ENCODE results near the gene PROSER3. TPM values are rescaled to one million over a fixed set of nuclear protein-coding genes. Genes with fewer than 3 reads are reported as not detected.

Gene PROSER3
- total and polyA plus RNA-seq, 9 of the 15 experiments (the other 6 are each of a cell fraction or from before 2014, with no cell fraction given): 1.0 to 39.5 (median 5.1) TPM

- no peak for TF ChIP-seq U2AF1 (optimal IDR thresholded peaks at IDR 0.05; ENCODE audit: low read depth, low read length)
- peak; percentile 58; the same call in 1 of the 2 replicates for TF ChIP-seq CREM (IDR thresholded peaks at IDR 0.05; ENCODE audit: low read depth)
- TF ChIP-seq ZBED1 (IDR thresholded peaks at IDR 0.05): no peak
- TF ChIP-seq ZNF584 (CRISPR knock-in tag; IDR thresholded peaks at IDR 0.05; ENCODE audit: low read depth): no peak
- TF ChIP-seq NFIC (IDR thresholded peaks at IDR 0.05): no peak
- no peak for TF ChIP-seq USF2 (CRISPR knock-in tag; IDR thresholded peaks at IDR 0.05)
- TF ChIP-seq MTA3 (IDR thresholded peaks at IDR 0.05; ENCODE audit: borderline replicate concordance): 0 out of 2 replicates have a peak, but pooled peaks have one; percentile 35
- no peak for TF ChIP-seq ZBTB49 (CRISPR knock-in tag; IDR thresholded peaks at IDR 0.05; ENCODE audit: borderline replicate concordance)
- no peak for TF ChIP-seq ZNF561 (CRISPR knock-in tag; conservative IDR thresholded peaks at IDR 0.05)
- TF ChIP-seq POLR2G (IDR thresholded peaks at IDR 0.05; ENCODE audit: low read depth, low read length): peak; percentile 86
- no peak for TF ChIP-seq ZNF445 (CRISPR knock-in tag; IDR thresholded peaks at IDR 0.05; ENCODE audit: low read depth)
- TF ChIP-seq IRF1 (CRISPR knock-in tag; IDR thresholded peaks at IDR 0.05; ENCODE audit: borderline replicate concordance): no peak
- TF ChIP-seq ZNF76 (CRISPR knock-in tag; IDR thresholded peaks at IDR 0.05; ENCODE audit: borderline replicate concordance): no peak
- TF ChIP-seq ESRRA (IDR thresholded peaks at IDR 0.05; ENCODE audit: borderline replicate concordance, low read depth): peak; percentile 27; the same call in 1 of the 2 replicates
- TF ChIP-seq ZNF586 (CRISPR knock-in tag; conservative IDR thresholded peaks at IDR 0.05): no peak
- no peak for TF ChIP-seq HOMEZ (CRISPR knock-in tag; IDR thresholded peaks at IDR 0.05)
- no peak for TF ChIP-seq ID3 (CRISPR knock-in tag; IDR thresholded peaks at IDR 0.05)
- TF ChIP-seq ID3 (tag; IDR thresholded peaks at IDR 0.05): no peak
- TF ChIP-seq KAT2B (IDR thresholded peaks at IDR 0.05; ENCODE audit: low read depth, low read length): no peak
- no peak for TF ChIP-seq ELF4 (CRISPR knock-in tag; IDR thresholded peaks at IDR 0.05)
- TF ChIP-seq CCNT2 (IDR thresholded peaks at IDR 0.05; ENCODE audit: borderline replicate concordance, extremely low read depth, insufficient read length, low read depth, low read length): peak; percentile 91
- TF ChIP-seq SAFB (IDR thresholded peaks at IDR 0.05; ENCODE audit: borderline replicate concordance, low read depth, low read length): 0 out of 2 replicates have a peak, but pooled peaks have one; percentile 25
Observed at GRCh38 chr19:35775298-35776101, 17.5 kb downstream of the PROSER3 start, which contains the start of gene ARHGAP33 (continued).

Measured in K562 (cell line).